Left lobe of liver (tissue), 2 donors: ENCODE results near the gene WDR48. TPM values are rescaled to one million over a fixed set of nuclear protein-coding genes. Genes with fewer than 3 reads are reported as not detected.
A peak's percentile ranks its signal among the peaks of the same experiment; 100 is the strongest.

Source experiments
- ATAC-seq: fragments of 200-7000 bp; cut with Tn5 transposase; one replicate; pipeline ENCODE4 v1.9.1; 2020; ENCODE audit warnings: mild to moderate bottlenecking, moderate library complexity
- DNase-seq: peaks from one replicate; pipeline ENCODE4 v3.0.0-alpha.2; 2020; ENCODE audit warnings: low spot score
- total RNA-seq: library from RNA; stranded (reverse); gene quantifications from one replicate; pipeline ENCODE4 v1.2.1, GENCODE V29; 2021
- donor health status: DM: no; HTN: no; CAD: no; lungs with moderate emphysema.
- donor health status: DM: no; HTN: yes; CAD: no.

WDR48 gene
- total RNA-seq, 1 donor from 2014 or later: 12.1 TPM

- DNase-seq (no peak), ATAC-seq (no peak)
Observed at GRCh38 chr3:39137435-39137936, 85.7 kb downstream of the WDR48 start.

- DNase-seq (no peak), ATAC-seq (no peak)
Observed at GRCh38 chr3:39137991-39138803, 86.4 kb downstream of the WDR48 start.

GRCh38 chr3:39138804-39139415, 87.1 kb downstream of the WDR48 start:
- DNase-seq (no peak), ATAC-seq (no peak)

- DNase-seq: no peak
- no peak for ATAC-seq
Observed at GRCh38 chr3:39139442-39139841, 87.6 kb downstream of the WDR48 start.

- DNase-seq (peak; percentile 26), ATAC-seq (no peak)
Observed at GRCh38 chr3:39140341-39140971, 88.6 kb downstream of the WDR48 start.

- DNase-seq (peak; percentile 64), ATAC-seq (peak; percentile 34)
Observed at GRCh38 chr3:39141171-39141995, 89.6 kb downstream of the WDR48 start.

- ATAC-seq (peak; percentile 33), DNase-seq (peak; percentile 48)
Observed at GRCh38 chr3:39142067-39142466, 90.3 kb downstream of the WDR48 start.

- peak; percentile 44 for DNase-seq
- no peak for ATAC-seq
Observed at GRCh38 chr3:39143051-39143885, 91.5 kb downstream of the WDR48 start.

GRCh38 chr3:39144095-39144747, 92.4 kb downstream of the WDR48 start:
- peak; percentile 46 for DNase-seq
- no peak for ATAC-seq

GRCh38 chr3:39144748-39145380, 93.0 kb downstream of the WDR48 start:
- ATAC-seq (no peak), DNase-seq (peak; percentile 43)

GRCh38 chr3:39146083-39146501, 94.3 kb downstream of the WDR48 start:
- ATAC-seq (peak; percentile 70), DNase-seq (peak; percentile 77)

Other genes with a start within 250 kb of the WDR48 start
- gene SCN10A, start 235.8 kb upstream of the WDR48 start, total RNA-seq: not detected
- gene SCN11A, start 72 bp upstream of the WDR48 start, total RNA-seq: 0.15 TPM
- 39.4 TPM for gene GORASP1, start 55.6 kb downstream of the WDR48 start, total RNA-seq
- 2.3 TPM for gene TTC21A, start 55.7 kb downstream of the WDR48 start, total RNA-seq
- 9.0 TPM for gene CSRNP1, start 101.6 kb downstream of the WDR48 start, total RNA-seq
- gene XIRP1, start 140.6 kb downstream of the WDR48 start, total RNA-seq: not detected
- gene CX3CR1, start 228.0 kb downstream of the WDR48 start, total RNA-seq: 0.43 TPM